NCI-H2107 treated with DMSO at 0.1 percent for 48 hours (cell line): Measurements from ENCODE around the gene ANKRD23.
A peak's percentile ranks its signal among the peaks of the same experiment; 100 is the strongest.
"Not testable (repeated sequence)": the region's sequence is repeated elsewhere in the genome, so short reads cannot be mapped to it uniquely, and the experiment has no call there.

Experiments used
- DNase-seq: peaks from one replicate; lab custom pipeline; 2025; ENCODE audit not compliant: unreplicated experiment; lab: John Stamatoyannopoulos, UW

Gene ANKRD23

GRCh38 chr2:96864343-96865091, 20.7 kb upstream of the ANKRD23 start:
- DNase-seq = no peak

DNA sequence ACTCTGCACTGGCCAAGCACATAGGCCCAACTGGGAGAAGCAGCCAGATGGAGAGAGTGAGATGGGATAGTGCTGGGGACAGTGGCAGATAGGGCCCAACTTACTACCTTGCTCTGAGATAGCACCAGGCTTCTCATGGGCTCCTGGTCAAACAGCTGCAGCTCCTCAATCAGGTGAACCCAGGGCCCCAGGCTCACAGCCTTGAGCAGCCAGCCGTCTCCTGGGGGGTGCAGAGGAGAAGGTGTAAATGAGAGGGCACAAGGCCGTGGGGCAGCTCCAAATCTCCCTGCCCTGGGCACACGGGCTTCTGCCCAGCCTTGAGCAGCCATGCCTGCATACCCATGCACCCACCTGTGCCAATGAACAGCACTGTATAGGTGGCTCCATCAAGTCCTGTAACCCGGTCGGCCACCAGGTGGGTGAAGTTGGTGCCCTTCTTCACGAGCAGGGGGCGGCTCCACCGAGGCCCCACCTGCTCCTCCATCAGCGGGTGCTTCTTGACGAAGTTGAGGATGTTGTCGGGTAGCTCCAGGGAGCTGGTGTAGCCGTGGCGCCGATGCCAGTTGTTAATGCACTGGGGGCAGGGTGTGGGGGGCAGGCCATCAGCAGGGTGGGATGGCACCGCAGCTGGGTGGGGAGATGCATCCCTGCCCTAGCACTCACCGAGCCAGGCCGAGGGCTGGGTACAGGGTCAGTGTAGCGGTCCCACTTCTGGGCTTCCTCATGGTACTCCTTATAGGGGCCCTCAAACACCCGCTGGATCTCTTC, 19.9 kb upstream of the ANKRD23 start:
- no peak for DNase-seq

DNA sequence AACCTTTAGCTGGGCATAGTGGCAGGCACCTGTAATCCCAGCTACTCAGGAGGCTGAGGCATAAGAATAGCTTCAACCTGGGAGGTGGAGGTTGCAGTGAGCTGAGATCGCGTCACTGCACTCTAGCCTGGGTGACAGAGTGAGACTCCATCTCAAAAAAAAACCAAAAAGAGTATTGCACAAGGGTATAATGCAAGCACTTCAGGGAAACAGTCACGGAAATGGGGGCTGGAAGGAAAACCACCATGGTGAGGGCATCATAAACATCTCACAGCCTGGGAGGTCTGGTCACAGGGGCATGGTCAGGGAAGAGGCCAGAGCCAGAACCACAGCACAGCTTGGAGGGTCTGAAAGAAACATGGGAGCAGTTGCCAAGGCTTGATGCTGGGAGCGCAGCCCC, 19.2 kb upstream of the ANKRD23 start:
- not testable (repeated sequence) for DNase-seq

DNA sequence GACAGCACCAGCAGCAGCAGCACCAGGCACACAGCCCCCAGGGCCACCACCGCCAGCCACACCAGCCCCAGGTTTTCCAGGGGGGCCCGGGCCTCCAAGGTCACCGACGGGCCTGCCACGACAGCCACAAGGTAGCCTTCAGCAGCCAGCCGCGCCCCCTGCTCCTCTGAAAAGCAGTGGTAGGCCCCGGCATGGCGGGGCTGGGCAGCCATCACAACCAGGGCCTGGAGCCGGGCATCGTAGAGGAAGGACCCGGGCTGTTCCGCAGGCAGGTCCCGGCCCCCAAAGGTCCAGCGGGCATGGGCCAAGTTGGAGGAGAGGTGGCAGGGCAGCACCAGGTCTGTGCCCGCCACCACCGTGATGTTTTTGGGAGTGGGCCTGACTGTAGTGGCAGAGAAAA, 17.3 kb upstream of the ANKRD23 start:
- DNase-seq = no peak

DNA sequence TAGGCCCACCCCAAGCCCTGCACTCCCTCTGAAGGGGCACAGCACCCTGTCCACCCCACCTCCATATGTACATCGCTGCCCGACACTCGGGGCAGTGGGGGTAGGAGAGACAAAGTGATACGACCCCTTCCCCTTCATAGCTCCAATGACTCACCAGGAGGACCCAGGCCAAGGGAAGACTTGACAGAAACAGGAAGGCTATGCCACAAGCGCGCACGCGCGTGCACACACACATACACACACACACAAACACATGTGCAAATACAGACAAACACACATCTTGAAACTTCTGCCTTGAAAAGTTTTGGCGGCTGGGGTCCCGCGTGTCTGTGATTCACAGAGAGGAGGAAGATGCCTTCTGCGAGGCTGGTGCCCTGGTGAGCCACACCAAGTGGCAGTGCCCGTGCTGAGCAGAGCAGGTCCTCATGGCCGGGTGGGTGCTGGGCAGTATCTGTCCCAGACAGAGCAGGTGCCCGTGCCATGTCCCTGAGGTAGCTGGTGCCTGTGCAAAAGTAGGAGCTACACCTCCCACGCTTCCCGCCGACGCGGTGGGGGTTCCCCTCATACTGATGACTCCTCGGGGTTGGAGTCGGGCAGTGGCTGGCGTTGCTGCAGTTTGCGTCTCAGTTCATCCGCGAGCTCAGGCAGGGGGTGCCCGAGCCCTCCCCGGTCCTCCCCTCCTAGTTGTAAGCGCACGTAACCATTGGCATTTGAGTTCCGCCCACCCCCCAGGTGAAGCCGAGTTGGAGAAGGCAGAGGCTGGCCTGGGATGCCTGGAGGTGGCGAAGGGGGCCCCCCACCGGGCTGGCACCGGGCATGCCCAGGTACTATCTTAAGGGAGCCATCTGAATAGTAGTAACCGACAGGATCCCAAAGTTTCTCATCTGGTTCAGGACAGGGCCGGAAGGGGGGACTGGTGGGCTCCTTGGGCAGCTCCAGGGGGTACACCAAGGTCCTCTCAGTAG, 16.5 kb upstream of the ANKRD23 start:
- DNase-seq = no peak

DNA sequence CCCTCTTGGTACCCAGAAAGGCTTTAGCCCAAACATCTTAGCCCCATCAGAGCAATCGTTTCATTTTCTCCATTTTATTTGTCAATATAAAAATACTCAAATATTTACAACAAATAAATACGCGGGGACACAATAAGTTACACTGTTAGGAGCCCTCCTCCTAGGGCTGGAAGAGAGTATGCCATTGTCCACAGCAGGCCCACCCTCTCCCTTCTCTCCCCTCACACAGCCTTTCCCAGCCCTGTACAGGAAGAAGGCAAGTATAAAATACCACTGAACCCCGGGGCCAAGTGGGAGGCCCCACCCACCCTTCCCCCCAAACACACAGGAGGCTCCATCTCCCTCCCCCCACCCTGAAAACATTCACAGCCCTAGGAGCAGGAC, 15.9 kb upstream of the ANKRD23 start:
- DNase-seq = no peak

GRCh38 chr2:96859099-96859649, 15.4 kb upstream of the ANKRD23 start:
- DNase-seq = no peak

GRCh38 chr2:96857667-96858372, 14.0 kb upstream of the ANKRD23 start, which contains the start of gene ANKRD39:
TSS of gene ANKRD39 (minus strand) at chr2:96858016. CDS start at chr2:96857987, 29 bp downstream.
- peak; percentile 93 for DNase-seq

- DNase-seq = no peak
Observed at GRCh38 chr2:96856776-96857666, 13.2 kb upstream of the ANKRD23 start.

GRCh38 chr2:96853321-96853720, 9.5 kb upstream of the ANKRD23 start:
- no peak for DNase-seq

DNA sequence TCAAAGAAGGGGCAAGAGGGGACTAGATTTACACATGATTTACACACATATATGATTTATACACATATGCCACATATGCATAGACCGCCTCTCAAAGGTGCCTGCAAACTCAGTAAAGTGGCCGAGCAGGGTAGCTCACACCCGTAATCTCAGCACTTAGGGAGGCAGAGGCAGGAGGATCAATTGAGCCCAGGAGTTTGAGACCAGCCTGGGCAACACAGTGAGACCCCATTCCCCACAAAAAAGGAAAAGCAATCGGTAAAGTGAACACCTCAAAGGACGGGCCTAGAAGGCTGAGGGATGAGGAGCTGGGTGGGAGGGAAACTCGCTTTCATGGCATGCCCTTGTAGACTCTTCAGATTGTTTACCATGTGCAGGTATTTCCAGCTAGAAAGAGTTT, 8.8 kb upstream of the ANKRD23 start:
- no peak for DNase-seq

- DNase-seq = no peak
Observed at GRCh38 chr2:96848264-96848663, 4.4 kb upstream of the ANKRD23 start.

DNA sequence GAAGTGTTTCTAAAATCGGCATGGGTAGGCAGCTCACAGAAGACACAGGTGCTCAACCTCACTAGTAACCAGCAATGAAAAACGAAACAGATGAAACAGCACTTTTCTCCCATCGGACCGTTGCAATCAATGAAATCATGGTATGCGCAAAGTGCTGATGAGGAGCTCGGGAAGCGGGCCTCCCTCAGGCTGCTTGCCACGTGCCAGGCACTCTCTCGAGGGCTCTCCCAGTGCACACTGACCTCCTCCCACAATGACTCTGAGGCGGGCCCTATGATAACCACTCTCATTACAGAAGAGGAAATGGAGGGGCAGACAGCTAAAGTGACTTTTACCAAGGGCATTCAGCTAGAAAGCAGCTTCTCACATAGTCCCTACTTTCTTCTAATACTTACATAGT, 3.8 kb upstream of the ANKRD23 start:
- no peak for DNase-seq

DNA sequence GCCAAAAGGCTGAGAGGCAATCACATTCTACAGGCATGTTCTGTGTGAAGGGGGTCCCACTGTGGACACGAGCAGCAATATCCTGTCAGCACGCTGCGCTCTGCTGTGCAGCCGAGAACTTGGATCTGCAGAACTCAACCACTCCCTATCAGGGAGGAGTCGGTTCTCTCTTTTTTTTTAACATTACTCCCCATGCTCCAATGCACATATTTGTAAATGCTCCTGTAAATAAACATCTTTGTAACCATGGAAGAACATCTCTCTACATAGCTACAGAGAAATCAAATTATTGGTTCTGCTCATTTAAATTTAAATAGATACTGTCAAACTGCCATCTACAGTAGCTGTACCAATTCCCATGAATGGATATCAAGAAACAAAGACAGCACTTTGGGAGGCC, 3.0 kb upstream of the ANKRD23 start:
- no peak for DNase-seq

- no peak for DNase-seq
Observed at GRCh38 chr2:96844405-96844808, 586 bp upstream of the ANKRD23 start.

DNA sequence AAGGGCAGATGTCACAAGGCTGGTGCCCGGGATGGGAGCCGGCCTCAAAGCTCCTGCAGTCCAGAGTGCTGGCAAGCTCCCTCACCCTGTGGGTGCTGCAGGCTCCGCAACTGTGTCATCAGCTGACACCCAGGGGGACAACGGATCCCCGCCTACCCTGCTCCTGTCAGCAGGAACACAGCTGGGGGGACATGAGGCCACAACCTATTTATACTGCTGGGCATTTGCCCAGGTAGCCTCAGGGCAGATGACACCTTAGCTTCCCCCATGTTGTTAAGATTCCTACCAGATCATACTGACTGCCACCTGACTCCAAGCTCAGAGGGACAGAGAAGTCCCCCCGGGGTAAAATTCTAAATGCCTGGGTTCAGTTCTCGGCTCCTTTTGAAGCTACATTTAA, 1.2 kb downstream of the ANKRD23 start:
- DNase-seq = no peak

DNA sequence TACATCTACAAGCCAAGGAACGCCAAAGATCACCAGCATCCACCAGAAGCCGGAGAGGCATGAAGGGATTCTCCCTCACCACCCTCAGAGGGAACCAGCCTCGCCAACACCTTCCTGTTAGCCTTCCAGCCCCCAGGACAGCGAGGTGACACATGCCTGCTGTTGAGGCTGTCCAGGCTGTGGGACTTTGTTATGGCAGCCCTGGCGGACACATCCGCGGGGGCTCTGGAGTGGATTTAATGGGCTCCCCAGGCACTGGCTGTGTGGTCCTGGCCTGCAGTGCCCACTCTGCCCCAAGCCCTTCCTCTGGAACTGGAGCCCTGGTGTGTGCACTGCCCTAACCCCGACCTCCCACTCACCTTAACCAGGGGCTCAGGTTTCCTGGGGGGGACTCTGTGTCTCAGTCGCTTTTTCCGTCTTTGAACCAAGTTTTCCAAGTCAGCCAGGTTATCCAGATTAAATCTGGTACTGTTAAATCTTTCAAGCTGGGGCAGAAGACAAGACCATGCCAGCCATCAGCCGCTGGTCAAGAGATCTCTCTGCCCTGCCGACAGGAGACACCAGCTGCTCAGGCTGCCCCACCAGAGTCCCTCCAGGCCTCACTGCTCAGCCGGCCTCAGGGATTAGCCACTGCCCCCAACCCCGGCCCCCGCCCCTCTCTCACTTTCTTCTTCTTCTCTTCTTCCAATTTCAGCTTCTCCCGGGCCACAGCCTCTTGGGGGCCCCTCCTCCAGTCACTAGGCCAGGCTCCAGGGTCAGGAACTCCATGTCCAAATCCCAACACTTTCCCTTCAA, 1.9 kb downstream of the ANKRD23 start:
- no peak for DNase-seq
